ENCODE results near the gene XK.

DNA sequence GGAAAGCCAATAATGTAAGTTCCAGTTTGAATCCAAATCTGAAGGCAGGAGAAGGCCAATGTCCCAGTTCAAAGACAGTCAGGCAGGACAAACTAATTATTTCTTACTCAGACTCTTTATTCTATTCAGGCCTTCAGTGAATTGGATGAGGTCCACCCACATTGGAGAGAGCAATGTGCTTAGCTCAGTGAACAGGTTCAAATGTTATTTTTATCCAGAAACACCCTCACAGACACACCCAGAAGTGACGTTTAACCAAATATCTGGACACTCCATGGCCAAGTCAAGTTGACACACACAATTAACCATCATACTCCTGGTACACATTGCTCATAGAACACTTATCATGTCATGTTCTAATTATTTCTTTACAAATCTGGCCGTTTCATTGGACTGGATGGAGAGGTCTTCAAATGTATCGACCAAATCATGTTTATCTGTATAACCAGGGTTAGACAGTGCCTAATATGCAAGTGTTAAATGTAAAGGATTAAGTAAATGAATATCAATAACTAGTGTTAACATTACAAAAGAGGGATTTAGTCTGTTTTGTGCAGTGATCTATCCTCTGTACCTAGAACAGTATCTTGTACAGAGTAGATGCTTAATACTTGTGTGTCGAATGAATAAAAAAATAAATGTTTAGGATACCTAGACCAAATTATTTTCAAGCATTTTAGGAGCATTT, 27.1 kb upstream of the XK start:
- TF ChIP-seq CTCF (IDR thresholded peaks at IDR 0.05) (no peak), ZFX (IDR thresholded peaks at IDR 0.05; ENCODE audit: borderline replicate concordance) (no peak)
